ENCODE results near the gene RILPL1. TPM values are rescaled to one million over a fixed set of nuclear protein-coding genes. Genes with fewer than 3 reads are reported as not detected.
"Not testable (repeated sequence)": the region's sequence is repeated elsewhere in the genome, so short reads cannot be mapped to it uniquely, and the experiment has no call there.

RILPL1 gene
- total RNA-seq, 2 donors from 2014 or later, result 2.1 to 2.6 TPM

DNA sequence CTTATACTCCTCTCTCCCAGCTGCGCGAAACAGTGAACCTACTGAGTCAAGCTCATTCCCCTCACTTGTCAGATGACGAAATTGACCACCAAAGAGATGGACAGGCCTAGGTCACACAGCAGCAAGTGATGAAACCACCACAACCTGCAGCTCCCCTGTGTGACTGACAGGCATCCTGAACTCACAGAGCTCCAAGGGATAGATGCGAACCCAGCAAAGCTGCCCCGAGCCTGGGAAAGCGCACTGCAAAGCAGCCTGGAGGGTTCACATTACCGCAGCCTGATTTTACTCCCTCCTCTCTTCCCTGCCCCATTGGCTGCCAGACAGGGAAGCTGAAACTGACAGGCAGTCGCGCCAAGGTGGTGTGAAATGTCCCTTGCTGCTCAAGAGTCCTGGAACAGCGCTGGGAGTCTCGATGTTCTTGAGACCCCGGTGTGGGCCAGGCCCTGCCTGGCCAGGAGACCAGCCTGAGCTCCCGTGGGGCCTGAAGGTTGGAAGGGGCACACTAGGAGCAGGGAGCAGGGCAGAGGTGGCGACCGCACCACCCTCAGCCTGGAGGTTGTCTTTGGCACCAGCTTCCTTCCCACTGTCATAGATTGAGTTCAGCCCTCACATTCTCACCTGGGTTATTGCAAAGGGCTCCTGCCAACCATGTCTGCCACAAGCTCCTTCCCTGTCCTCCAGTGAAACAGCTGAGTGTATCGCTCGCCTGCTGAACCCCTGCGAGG is 39.2 kb downstream of the RILPL1 start:
- no peaks in the 10 kb centered on the region for H3K27me3 Mint-ChIP-seq
- no peaks in the 10 kb centered on the region for H3K4me1 Mint-ChIP-seq (ENCODE audit: low read depth in 2 of 2)
- H3K9me3 Mint-ChIP-seq, result no peaks in the 10 kb centered on the region
- no peak overlapping the region for H3K4me3 Mint-ChIP-seq
- peak in 1 of 2 donors; percentile 19 for ATAC-seq
- DNase-seq (ENCODE audit: low spot score), result no peak
- no peaks in the 10 kb centered on the region for H3K36me3 Mint-ChIP-seq
- no peak overlapping the region for H3K27ac Mint-ChIP-seq

DNA sequence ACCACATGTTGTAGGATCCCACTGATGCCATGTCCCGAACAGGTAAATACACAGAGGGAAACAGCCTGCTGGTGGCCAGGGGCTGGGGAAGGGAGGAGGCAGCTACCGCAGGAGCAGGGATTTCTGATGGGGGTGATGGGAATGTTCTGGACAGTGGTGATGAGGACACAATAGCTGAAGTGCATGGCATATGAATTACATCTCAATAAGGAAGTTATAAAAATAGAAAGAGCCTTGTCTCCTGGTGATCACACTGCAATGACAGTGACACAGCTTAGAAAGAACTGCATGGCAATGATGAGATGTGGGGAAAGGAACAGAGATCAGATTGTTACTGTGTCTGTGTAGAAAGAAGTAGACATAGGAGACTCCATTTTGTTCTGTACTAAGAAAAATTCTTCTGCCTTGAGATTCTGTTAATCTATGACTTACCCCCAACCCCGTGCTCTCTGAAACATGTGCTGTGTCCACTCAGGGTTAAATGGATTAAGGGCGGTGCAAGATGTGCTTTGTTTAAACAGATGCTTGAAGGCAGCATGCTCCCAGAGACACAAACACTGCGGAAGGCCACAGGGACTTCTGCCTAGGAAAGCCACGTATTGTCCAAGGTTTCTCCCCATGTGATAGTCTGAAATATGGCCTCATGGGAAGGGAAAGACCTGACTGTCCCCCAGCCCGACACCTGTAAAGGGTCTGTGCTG is 41.0 kb downstream of the RILPL1 start:
- H3K9me3 Mint-ChIP-seq; DNase-seq (ENCODE audit: low spot score); H3K27me3 Mint-ChIP-seq; H3K4me3 Mint-ChIP-seq; H3K36me3 Mint-ChIP-seq; H3K27ac Mint-ChIP-seq; H3K4me1 Mint-ChIP-seq (ENCODE audit: low read depth in 2 of 2); ATAC-seq: not testable (repeated sequence)

DNA sequence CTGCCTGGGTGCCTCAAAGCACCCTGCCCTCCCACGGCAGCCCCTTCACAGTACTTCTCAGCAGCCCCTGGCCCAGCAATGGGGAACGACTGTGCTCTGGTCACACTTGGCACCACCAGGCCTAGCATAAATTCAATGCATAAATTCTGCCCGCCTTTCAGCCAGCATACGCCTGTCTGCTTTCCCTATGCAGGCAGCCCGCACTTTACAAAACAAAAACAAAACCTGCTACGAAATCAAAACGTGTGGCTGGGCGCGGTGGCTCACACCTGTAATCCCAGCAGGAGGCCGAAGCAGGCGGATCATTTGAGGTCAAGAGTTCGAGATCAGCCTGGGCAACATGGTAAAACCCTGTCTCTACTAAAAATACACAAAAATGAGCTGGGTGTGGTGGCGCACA is 42.0 kb downstream of the RILPL1 start:
- Mint-ChIP-seq H3K4me1 (ENCODE audit: low read depth in 2 of 2) (no peaks in the 10 kb centered on the region), H3K9me3 (no peaks in the 10 kb centered on the region), H3K36me3 (no peaks in the 10 kb centered on the region), H3K27ac (no peak overlapping the region), H3K4me3 (no peak overlapping the region), H3K27me3 (no peaks in the 10 kb centered on the region)
- DNase-seq (ENCODE audit: low spot score), result no peak
- ATAC-seq, result peak in 1 of 2 donors; percentile 11

DNA sequence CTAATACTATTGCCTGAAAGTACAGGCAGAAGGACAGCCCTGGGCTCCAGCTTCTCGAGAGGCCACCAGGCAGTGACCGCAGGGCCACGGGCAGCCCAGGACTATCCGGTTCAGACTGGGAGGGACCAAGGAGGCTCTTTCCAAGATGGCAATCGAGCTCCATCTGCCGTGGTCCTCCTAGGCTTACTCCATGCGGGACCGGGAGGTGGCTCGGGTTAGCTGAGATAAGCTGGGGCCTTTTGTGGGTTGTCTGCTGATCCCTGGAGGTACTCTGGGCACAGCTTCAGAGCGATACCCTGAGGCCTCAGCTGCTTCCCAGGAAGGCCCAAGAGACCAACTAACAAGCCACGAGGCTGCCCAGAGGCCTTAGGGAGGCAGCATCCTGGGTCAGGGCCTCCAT is 42.5 kb downstream of the RILPL1 start:
- ATAC-seq (peak in 1 of 2 donors; percentile 15), DNase-seq (ENCODE audit: low spot score) (no peak)
- no peaks in the 10 kb centered on the region for H3K27me3 Mint-ChIP-seq
- H3K27ac Mint-ChIP-seq, result no peak overlapping the region
- peaks cover 0 to 2% of the 10 kb centered on the region in 2 donors for H3K4me1 Mint-ChIP-seq (ENCODE audit: low read depth in 2 of 2)
- H3K9me3 Mint-ChIP-seq, result no peaks in the 10 kb centered on the region
- H3K4me3 Mint-ChIP-seq, result no peak overlapping the region
- H3K36me3 Mint-ChIP-seq, result no peaks in the 10 kb centered on the region

DNA sequence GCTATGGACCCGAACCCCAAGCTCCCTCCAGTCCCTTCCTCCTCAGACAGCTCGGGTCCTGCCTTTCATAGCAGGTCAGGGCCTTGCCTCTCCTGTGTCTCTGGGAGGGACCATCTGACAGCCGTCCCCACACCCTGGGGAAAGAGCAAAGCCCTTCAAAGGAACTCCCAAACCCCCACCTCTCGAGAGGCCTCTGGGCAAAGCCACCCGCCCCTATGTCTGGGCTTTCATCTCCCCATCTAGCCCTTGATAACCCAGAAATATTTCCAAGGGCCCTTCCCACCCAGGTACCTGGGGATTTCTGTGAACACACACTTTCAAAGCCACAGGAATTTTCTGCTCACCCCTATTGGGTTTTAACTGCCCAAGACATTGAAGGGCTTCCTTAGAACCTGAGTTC is 43.4 kb downstream of the RILPL1 start:
- Mint-ChIP-seq H3K4me3 (no peak overlapping the region), H3K4me1 (ENCODE audit: low read depth in 2 of 2) (peaks cover 0 to 2% of the 10 kb centered on the region in 2 donors), H3K27ac (no peak overlapping the region), H3K9me3 (no peaks in the 10 kb centered on the region), H3K36me3 (no peaks in the 10 kb centered on the region), H3K27me3 (no peaks in the 10 kb centered on the region)
- ATAC-seq (no peak), DNase-seq (ENCODE audit: low spot score) (no peak)

DNA sequence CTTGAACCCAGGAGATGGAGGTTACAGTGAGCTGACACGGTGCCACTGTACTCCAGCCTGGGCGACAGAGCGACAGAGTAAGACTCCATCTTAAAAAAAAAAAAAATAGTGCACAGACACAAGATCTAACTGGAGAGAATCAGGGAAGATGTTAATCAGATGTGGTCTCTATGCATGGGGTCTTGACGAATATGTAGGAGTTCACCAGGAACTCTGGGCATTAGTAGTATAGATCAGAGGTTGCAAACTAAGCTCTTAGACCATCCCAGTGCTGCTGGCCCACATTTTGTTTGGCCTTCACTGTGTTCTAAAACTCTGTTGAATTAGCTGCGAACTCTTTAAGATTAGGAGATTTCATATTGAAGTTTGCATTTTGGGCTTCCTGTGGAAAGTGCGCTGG is 43.9 kb downstream of the RILPL1 start:
- DNase-seq (ENCODE audit: low spot score) (no peak), ATAC-seq (no peak)
- no peaks in the 10 kb centered on the region for H3K36me3 Mint-ChIP-seq
- H3K27me3 Mint-ChIP-seq, result no peaks in the 10 kb centered on the region
- H3K9me3 Mint-ChIP-seq, result no peaks in the 10 kb centered on the region
- peaks cover 2 to 5% of the 10 kb centered on the region in 2 donors for H3K4me1 Mint-ChIP-seq (ENCODE audit: low read depth in 2 of 2)
- H3K4me3 Mint-ChIP-seq, result no peak overlapping the region
- H3K27ac Mint-ChIP-seq, result no peak overlapping the region

DNA sequence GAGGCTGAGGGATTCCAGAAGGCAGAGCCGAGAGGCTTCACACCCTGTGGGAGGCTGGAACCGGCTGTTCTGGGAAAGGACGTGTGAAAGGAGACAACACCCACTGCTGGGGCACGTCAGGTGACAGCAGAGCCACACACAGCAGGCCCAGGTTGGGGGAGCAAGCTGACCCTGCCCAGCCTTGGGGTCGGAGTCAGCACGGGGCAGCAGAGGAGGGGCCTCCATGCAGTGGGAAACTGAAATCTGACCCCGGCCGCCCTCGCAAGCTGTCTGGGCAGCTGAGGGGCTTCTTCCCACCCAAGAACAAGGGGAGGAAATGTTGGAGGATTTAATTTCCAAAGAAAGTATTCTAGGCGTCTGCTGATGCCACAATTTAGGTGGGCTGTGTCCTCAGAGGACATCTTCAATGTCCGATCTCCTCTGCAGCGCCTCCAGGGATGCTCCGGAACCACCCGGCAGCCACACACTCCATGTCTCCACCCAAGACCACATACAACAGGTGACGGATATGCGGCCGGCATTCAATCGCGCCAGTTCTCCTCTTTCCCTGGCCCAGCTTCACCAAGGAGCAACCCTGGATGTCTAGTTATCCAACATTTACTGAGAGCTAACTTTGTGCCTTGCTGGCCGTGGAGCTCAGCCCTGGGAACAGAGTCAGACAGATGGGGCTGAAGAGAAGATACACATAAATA is 44.8 kb downstream of the RILPL1 start:
- no peak overlapping the region for H3K4me3 Mint-ChIP-seq
- DNase-seq (ENCODE audit: low spot score) (no peak), ATAC-seq (no peak)
- no peak overlapping the region for H3K27ac Mint-ChIP-seq
- H3K4me1 Mint-ChIP-seq (ENCODE audit: low read depth in 2 of 2), result peaks cover 7 to 13% of the 10 kb centered on the region in 2 donors
- H3K9me3 Mint-ChIP-seq, result no peaks in the 10 kb centered on the region
- H3K36me3 Mint-ChIP-seq, result no peaks in the 10 kb centered on the region
- H3K27me3 Mint-ChIP-seq, result peaks cover 0 to 2% of the 10 kb centered on the region in 2 donors

DNA sequence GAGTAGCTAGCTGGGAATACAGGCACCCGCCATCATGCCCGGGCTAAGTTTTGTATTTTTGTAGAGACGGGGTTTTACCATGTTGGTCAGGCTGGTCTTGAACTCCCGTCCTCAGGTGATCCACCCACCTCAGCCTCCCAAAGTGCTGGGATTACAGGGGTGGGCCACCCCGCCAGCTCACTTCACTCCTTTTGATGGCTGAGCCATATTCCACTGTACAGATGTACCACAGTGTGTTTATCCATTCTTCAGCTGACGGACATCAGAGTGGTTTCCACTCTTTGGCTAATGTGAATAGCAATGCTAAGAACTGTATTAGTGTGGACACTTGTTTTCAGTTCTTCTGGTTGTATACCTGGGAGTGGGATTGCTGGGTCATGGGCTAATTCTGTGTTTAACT is 46.1 kb downstream of the RILPL1 start:
- ATAC-seq (no peak), DNase-seq (ENCODE audit: low spot score) (no peak)
- Mint-ChIP-seq H3K9me3 (no peaks in the 10 kb centered on the region), H3K36me3 (no peaks in the 10 kb centered on the region), H3K4me1 (ENCODE audit: low read depth in 2 of 2) (peaks cover 7 to 14% of the 10 kb centered on the region in 2 donors), H3K27me3 (peaks cover 0 to 2% of the 10 kb centered on the region in 2 donors), H3K27ac (no peak overlapping the region), H3K4me3 (no peak overlapping the region)

DNA sequence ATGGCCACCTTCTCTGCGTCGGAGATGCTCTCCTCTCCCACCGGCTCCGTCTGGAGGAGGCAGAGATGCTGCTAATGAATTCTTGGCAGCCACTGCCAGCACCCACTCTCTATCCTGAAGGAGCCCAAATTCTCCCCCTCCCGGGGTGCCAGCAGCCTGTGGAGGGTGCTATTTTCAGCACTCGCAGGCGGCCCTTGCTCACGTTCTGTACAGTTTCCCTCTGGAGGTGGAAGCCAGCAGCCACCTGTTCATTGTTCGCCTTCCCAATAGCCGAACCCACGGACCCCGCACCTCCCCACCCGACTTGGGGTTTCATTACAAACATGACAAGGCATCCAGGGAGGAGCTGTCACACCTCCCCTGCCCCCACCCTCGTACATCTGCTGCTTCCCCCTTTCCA is 47.8 kb downstream of the RILPL1 start:
- Mint-ChIP-seq H3K27ac (no peak overlapping the region), H3K27me3 (peaks cover 0 to 2% of the 10 kb centered on the region in 2 donors)
- no peak for ATAC-seq

DNA sequence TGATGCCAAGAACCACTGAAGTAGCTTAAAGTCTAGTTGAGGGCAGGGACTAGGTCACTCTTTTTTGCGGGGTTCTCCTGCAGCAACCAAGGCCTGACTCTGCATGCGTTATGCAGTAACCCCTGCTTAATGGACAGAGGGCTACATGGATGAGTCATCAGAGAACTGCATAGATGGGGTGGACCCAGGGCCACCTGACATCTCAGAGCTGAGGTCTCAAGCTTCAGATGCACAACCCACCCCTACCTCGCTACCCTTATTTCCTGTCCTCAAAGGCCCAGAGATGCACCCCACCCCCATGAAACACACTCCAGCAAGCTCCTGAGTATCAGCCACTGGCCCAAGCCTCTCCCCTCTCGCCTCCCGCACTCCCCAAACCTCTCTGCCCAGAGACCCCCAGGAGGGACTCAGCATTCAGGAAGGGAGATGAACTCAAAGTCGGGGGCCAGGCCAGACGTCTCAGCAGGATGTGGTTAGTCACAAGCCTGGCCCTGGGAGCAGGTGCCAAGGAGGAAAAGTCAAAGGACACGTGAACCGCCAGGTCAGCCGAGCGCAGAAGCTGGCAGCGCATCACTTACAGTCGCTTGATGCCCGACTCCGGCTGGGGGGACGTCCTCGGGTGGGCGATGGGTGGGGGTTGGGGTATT is 49.8 kb downstream of the RILPL1 start:
- no peak overlapping the region for H3K27ac Mint-ChIP-seq
- H3K27me3 Mint-ChIP-seq, result peaks cover 0 to 2% of the 10 kb centered on the region in 2 donors
- no peaks in the 10 kb centered on the region for H3K36me3 Mint-ChIP-seq
- DNase-seq (ENCODE audit: low spot score) (peak; percentile 50), ATAC-seq (peak; percentile 31 to 48)
- no peaks in the 10 kb centered on the region for H3K9me3 Mint-ChIP-seq
- peaks cover 7 to 14% of the 10 kb centered on the region in 2 donors for H3K4me1 Mint-ChIP-seq (ENCODE audit: low read depth in 2 of 2)
- H3K4me3 Mint-ChIP-seq, result no peak overlapping the region

More for the DNA sequence above, 47.8 kb downstream of the RILPL1 start:
- no peaks in the 10 kb centered on the region for H3K36me3 Mint-ChIP-seq
- H3K4me3 Mint-ChIP-seq, result no peak overlapping the region
- no peak for DNase-seq (ENCODE audit: low spot score)
- no peaks in the 10 kb centered on the region for H3K9me3 Mint-ChIP-seq
- H3K4me1 Mint-ChIP-seq (ENCODE audit: low read depth in 2 of 2), result peaks cover 7 to 14% of the 10 kb centered on the region in 2 donors

DNA sequence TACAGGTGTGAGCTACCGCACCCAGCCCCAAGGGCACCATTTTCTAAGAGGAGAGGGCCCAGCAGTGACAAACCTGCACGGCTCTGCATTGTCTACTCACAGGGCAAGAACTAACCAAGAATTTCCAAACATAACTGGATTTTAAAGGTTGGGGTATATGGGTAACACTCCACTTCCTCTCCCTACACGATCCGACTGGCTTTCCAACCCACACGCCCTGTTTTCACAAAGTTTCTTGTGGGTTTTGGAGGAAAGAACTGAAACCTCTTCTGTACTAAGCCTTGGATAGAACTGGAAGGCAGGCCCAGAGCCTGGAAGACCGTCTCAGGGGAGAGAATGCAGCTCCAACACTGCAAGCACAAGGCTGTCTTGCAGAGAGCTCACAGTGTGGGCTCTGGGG is 50.6 kb downstream of the RILPL1 start:
- H3K27ac Mint-ChIP-seq, result no peak overlapping the region

DNA sequence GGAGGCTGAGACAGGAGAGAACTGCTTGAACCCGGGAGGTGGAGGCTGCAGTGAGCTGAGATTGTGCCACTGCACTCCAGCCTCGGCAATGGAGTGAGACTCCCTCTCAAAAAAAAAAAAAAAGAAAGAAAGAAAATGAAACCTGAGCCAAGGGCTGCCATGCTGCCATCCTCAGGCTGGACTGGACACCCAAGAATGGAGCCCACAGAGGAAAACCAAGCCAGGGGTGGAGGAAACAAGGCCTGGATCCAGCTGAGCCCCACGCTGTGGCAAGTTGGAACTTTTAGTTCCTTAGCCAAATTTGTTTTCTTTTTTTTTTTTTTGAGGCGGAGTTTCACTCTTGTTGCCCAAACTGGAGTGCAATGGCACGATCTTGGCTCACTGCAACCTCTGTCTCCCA is 52.3 kb downstream of the RILPL1 start:
- H3K4me3 Mint-ChIP-seq; H3K27ac Mint-ChIP-seq; H3K27me3 Mint-ChIP-seq; H3K9me3 Mint-ChIP-seq; ATAC-seq; DNase-seq (ENCODE audit: low spot score); H3K36me3 Mint-ChIP-seq: not testable (repeated sequence)
- peaks cover 7 to 17% of the 10 kb centered on the region in 2 donors for H3K4me1 Mint-ChIP-seq (ENCODE audit: low read depth in 2 of 2)

More for the DNA sequence above, 50.6 kb downstream of the RILPL1 start:
- Mint-ChIP-seq H3K27me3 (peaks cover 0 to 2% of the 10 kb centered on the region in 2 donors), H3K4me3 (no peak overlapping the region), H3K9me3 (no peaks in the 10 kb centered on the region), H3K36me3 (no peaks in the 10 kb centered on the region), H3K4me1 (ENCODE audit: low read depth in 2 of 2) (peaks cover 7 to 14% of the 10 kb centered on the region in 2 donors)
- ATAC-seq, result no peak
- no peak for DNase-seq (ENCODE audit: low spot score)

DNA sequence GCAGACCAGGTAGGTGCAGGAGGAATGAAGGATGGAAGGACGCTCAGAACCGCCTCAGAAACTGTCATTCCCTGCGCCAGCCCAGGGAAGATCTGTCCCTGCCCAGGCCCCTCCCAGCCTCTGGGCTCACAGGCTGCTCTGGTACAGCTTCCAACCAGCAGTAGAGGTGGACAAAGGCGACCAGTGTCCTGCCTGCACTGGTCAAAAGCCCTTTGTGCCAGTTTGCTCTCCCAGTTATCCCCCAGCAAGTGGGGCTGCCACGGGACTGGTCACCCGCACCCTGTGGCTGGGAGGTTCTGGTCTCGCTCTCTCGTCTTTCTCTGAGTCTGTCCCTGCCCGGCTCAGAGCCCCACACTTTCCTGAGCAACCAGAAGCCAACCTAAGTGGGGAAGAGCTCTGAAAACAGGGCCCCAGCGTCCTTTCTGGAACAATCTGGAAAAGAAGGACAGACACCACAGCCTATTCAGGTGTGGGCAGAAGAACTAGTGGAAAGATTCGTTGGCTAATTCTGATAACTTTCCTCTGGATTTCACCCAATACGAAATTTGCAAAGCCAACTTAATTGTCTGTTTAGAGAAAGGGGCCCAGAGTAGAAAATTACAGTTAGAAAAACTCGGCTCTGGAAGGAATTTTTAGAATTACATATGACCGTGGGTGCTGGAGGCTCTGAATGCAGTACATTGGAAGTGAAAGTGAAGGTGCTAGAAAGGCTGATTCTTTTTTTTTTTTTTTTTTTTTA is 53.9 kb downstream of the RILPL1 start:
- DNase-seq (ENCODE audit: low spot score) (no peak), ATAC-seq (no peak)
- Mint-ChIP-seq H3K27me3 (peaks cover 0 to 2% of the 10 kb centered on the region in 2 donors), H3K4me3 (no peak overlapping the region), H3K9me3 (no peaks in the 10 kb centered on the region), H3K36me3 (no peaks in the 10 kb centered on the region), H3K27ac (no peak overlapping the region), H3K4me1 (ENCODE audit: low read depth in 2 of 2) (peaks cover 5 to 12% of the 10 kb centered on the region in 2 donors)

Data from natural killer cell treated with Interleukin-12 subunit alpha and Interleukin-12 subunit beta and Interleukin-15 and Interleukin-18, amount 100 ng/mL, for 72 hours (primary cell).